CD14-positive monocyte (primary cell): ENCODE measurements around the gene PAGR1. TPM values are rescaled to one million over a fixed set of nuclear protein-coding genes. Genes with fewer than 3 reads are reported as not detected.
"Not testable (repeated sequence)": the region's sequence is repeated elsewhere in the genome, so short reads cannot be mapped to it uniquely, and the experiment has no call there.

Experiments
- DNase-seq, 3 donors: peaks; one replicate each; pipeline ENCODE4 v3.0.0-alpha.2; 2011 to 2022
- H2AFZ ChIP-seq: 2 replicates; pipeline ENCODE4 v1.6.0; 2012; ENCODE audit warnings: mild to moderate bottlenecking, low read depth, low read length, inconsistent platforms; ENCODE audit not compliant: insufficient read depth, poor library complexity, severe bottlenecking
- H3K27ac ChIP-seq, 2 donors: 1 replicate in 1 of 2; 2 replicates in 1 of 2; pipeline ENCODE4 v1.5.1; 2012 to 2013; ENCODE audit warnings: low read length in 2 of 2, control low read depth in 1 of 2, inconsistent platforms in 1 of 2, low read depth in 1 of 2, mild to moderate bottlenecking in 1 of 2
- H3K27me3 ChIP-seq, 2 donors: one replicate each; pipeline versions ENCODE4 v1.6.0 to v1.6.1; 2011 to 2013; ENCODE audit warnings: low read length in 2 of 2; ENCODE audit not compliant: control insufficient read depth in 2 of 2, insufficient read depth in 2 of 2
- H3K36me3 ChIP-seq, 2 donors: replicated peaks in 1 of 2; 1 replicate in 1 of 2; 2 replicates in 1 of 2; pipeline versions ENCODE4 v1.5.1 to v1.6.1; 2012 to 2013; ENCODE audit warnings: low read length in 2 of 2, control low read depth in 1 of 2, inconsistent platforms in 1 of 2, mild to moderate bottlenecking in 1 of 2; ENCODE audit not compliant: insufficient read depth in 2 of 2, control insufficient read depth in 1 of 2
- H3K4me1 ChIP-seq, 2 donors: 1 replicate in 1 of 2; 2 replicates in 1 of 2; pipeline versions ENCODE4 v1.5.1 to v1.6.1; 2012 to 2013; ENCODE audit warnings: low read length in 2 of 2, control low read depth in 1 of 2, inconsistent platforms in 1 of 2, mild to moderate bottlenecking in 1 of 2, moderate library complexity in 1 of 2; ENCODE audit not compliant: insufficient read depth in 2 of 2, control insufficient read depth in 1 of 2
- H3K4me2 ChIP-seq: replicated peaks from 2 replicates; pipeline ENCODE3; 2012; ENCODE audit warnings: low read length, moderate library complexity, mild to moderate bottlenecking; ENCODE audit not compliant: poor library complexity, severe bottlenecking; ENCODE audit errors: extremely low read depth
- H3K4me3 ChIP-seq, 3 experiments: fragments of 200-600 bp in 1 of 3; sonication (generic) in 1 of 3; replicated peaks in 1 of 3; 1 replicate in 2 of 3; 2 replicates in 1 of 3; pipeline ENCODE4 v1.5.1; 2011 to 2013; ENCODE audit warnings: low read length in 3 of 3, mild to moderate bottlenecking in 3 of 3, control low read depth in 2 of 3, low read depth in 2 of 3, inconsistent platforms in 1 of 3, moderate library complexity in 1 of 3
- H3K79me2 ChIP-seq: 2 replicates; pipeline ENCODE4 v1.6.0; 2012; ENCODE audit warnings: mild to moderate bottlenecking, control low read depth, inconsistent platforms, low read length, moderate library complexity; ENCODE audit not compliant: insufficient read depth
- H3K9ac ChIP-seq: 2 replicates; pipeline ENCODE4 v1.6.0; 2017; ENCODE audit warnings: low read length, mild to moderate bottlenecking; ENCODE audit not compliant: insufficient read depth, poor library complexity, severe bottlenecking
- H3K9me3 ChIP-seq, 2 donors: replicated peaks in 1 of 2; 1 replicate in 1 of 2; 2 replicates in 1 of 2; pipeline versions ENCODE4 v1.5.1 to v1.6.1; 2012 to 2013; ENCODE audit warnings: low read length in 2 of 2, control low read depth in 1 of 2; ENCODE audit not compliant: control insufficient read depth in 1 of 2, insufficient read depth in 1 of 2
- H4K20me1 ChIP-seq: 2 replicates; pipeline ENCODE4 v1.6.0; 2012; ENCODE audit warnings: mild to moderate bottlenecking, low read length, control low read depth, moderate library complexity; ENCODE audit not compliant: insufficient read depth
- H3K27ac Mint-ChIP-seq, 7 donors: one replicate each; pipeline ENCODE4 v1.8.0; 2020; ENCODE audit warnings: mild to moderate bottlenecking in 7 of 7, mixed read lengths in 7 of 7, moderate library complexity in 6 of 7, inconsistent platforms in 2 of 7
- H3K27me3 Mint-ChIP-seq, 3 donors: one replicate each; pipeline ENCODE4 v1.8.0; 2021 to 2022; ENCODE audit warnings: low read depth in 3 of 3, mild to moderate bottlenecking in 3 of 3, mixed read lengths in 3 of 3, moderate library complexity in 3 of 3, inconsistent platforms in 1 of 3
- H3K36me3 Mint-ChIP-seq, 2 donors: one replicate each; pipeline ENCODE4 v1.8.0; 2020; ENCODE audit warnings: mixed read lengths in 2 of 2, inconsistent platforms in 1 of 2, mild to moderate bottlenecking in 1 of 2
- H3K4me1 Mint-ChIP-seq: one replicate; pipeline ENCODE4 v1.8.0; 2020; ENCODE audit warnings: mild to moderate bottlenecking, mixed read lengths
- H3K4me3 Mint-ChIP-seq, 2 donors: one replicate each; pipeline ENCODE4 v1.8.0; 2020; ENCODE audit warnings: mild to moderate bottlenecking in 2 of 2, mixed read lengths in 2 of 2, moderate library complexity in 1 of 2
- H3K9me3 Mint-ChIP-seq, 7 donors: one replicate each; pipeline ENCODE4 v1.8.0; 2020 to 2022; ENCODE audit warnings: mixed read lengths in 7 of 7, mild to moderate bottlenecking in 6 of 7, moderate library complexity in 6 of 7, inconsistent platforms in 2 of 7
- WGBS: methylation state at CpG from one replicate; pipeline ENCODE4 v1.1.5; 2013; ENCODE audit warnings: missing lambda C conversion rate; ENCODE audit not compliant: insufficient coverage; 5-methylcytosine and 5-hydroxymethylcytosine counted together
- intact Hi-C, 2 donors: fragments of 100-400 bp; cut with micrococcal nuclease; formaldehyde crosslinking; loops; one replicate each; pipeline versions ENCODE4 v1.15.0 to v1.15.1; 2023
- polyA plus RNA-seq, 3 donors: library from polyadenylated mRNA; depleted of rRNA in 1 of 3; unstranded in 2 of 3; stranded (reverse) in 1 of 3; fragments of 300-500 nt in 2 of 3; fragments of >200 nt in 1 of 3; fragmentation: Illumina TruSeq in 2 of 3; gene quantifications; 1 replicate in 2 of 3; 2 replicates in 1 of 3; pipeline ENCODE4 v1.2.3, GENCODE V29; 2012 to 2021
- small RNA-seq: library from RNA; depleted of rRNA; stranded (forward); fragments of <200 nt; gene quantifications from one replicate; pipeline ENCODE3, GENCODE V24; 2012; ENCODE audit warnings: low read depth; ENCODE audit not compliant: insufficient read length
- TF ChIP-seq, protein P1 (sequence below): fragments of 200-600 bp; IDR thresholded peaks from one replicate; pipeline ENCODE4 v1.8.0; 2022; ENCODE audit warnings: antibody characterized with exemption, mild to moderate bottlenecking

The PAGR1 gene
- polyA plus RNA-seq, 3 donors, result 12.6 to 43.4 (median 36.3) TPM

DNA sequence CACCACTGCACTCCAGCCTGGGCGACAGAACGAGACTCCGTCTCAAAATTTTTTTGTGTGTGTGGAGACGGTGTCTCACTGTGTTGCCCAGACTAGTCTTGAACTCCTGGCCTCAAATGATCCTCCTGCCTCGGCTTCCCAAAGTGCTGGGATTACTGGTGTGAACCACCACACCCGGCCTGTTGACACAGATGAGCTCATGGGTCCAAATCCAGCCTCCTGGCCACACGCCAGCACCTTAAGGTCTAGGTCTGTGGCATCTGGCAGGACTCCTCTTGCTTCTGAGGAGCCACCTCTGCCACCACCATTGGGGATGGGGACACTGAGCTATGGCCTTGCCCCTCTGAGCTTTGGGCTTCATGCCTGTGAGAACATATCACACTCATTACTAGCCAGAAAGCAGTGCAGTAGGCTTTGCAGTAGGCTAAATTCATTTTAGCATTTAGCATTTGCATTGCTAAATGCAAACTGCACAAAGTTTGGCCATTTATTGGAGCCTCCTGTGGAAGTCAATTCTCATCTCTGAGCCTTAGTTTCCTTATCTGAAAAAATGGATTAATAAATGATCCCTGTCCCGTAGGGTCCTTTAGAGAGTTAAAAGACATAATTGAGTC is 52.6 kb downstream of the PAGR1 start:
- 91% methylated on average over 8 of the region's 8 CpGs for WGBS

GRCh38 chr16:29869067-29869466 is 53.1 kb downstream of the PAGR1 start:
- not testable (repeated sequence) for H3K79me2 ChIP-seq, H3K4me1 Mint-ChIP-seq, H3K27ac Mint-ChIP-seq, DNase-seq, H3K4me2 ChIP-seq, H3K4me3 ChIP-seq, H3K4me1 ChIP-seq, H2AFZ ChIP-seq, H3K36me3 Mint-ChIP-seq, H4K20me1 ChIP-seq, H3K9ac ChIP-seq, H3K9me3 ChIP-seq, H3K27me3 ChIP-seq, H3K9me3 Mint-ChIP-seq, H3K36me3 ChIP-seq, H3K27ac ChIP-seq, H3K4me3 Mint-ChIP-seq
- peaks cover 2 to 16% (median 7%) of the 10 kb centered on the region in 3 donors for H3K27me3 Mint-ChIP-seq
- intact Hi-C loops, result loop anchor here in 1 of 2 donors (10.0 kb wide), 2 partner anchors 56 to 106 kb away; partner anchors contain the start of genes KCTD13 and TAOK2
- 95% methylated on average over 4 of the region's 8 CpGs for WGBS

More for the DNA sequence above, 52.6 kb downstream of the PAGR1 start:
- no peak overlapping the region for H3K9ac ChIP-seq
- no peaks in the 10 kb centered on the region for H3K79me2 ChIP-seq
- Mint-ChIP-seq H3K27ac (no peak overlapping the region), H3K4me3 (no peak overlapping the region), H3K36me3 (no peaks in the 10 kb centered on the region), H3K9me3 (peaks cover 0 to 1% (median 0%) of the 10 kb centered on the region in 7 donors), H3K4me1 (peaks cover 3% of the 10 kb centered on the region), H3K27me3 (peaks cover 2 to 16% (median 7%) of the 10 kb centered on the region in 3 donors)
- intact Hi-C loops, result loop anchor here in 1 of 2 donors (10.0 kb wide), 2 partner anchors 56 to 106 kb away; partner anchors contain the start of genes KCTD13 and TAOK2
- no peak overlapping the region for H3K4me3 ChIP-seq
- H3K27me3 ChIP-seq, result no peaks in the 10 kb centered on the region
- peaks cover 3 to 4% of the 10 kb centered on the region in 2 donors for H3K4me1 ChIP-seq
- H3K4me2 ChIP-seq, result no peak overlapping the region
- H2AFZ ChIP-seq, result no peak overlapping the region
- no peaks in the 10 kb centered on the region for H4K20me1 ChIP-seq
- no peaks in the 10 kb centered on the region for H3K36me3 ChIP-seq
- H3K9me3 ChIP-seq, result no peaks in the 10 kb centered on the region
- no peak overlapping the region for H3K27ac ChIP-seq
- no peak for DNase-seq
- TF ChIP-seq, protein P1, sequence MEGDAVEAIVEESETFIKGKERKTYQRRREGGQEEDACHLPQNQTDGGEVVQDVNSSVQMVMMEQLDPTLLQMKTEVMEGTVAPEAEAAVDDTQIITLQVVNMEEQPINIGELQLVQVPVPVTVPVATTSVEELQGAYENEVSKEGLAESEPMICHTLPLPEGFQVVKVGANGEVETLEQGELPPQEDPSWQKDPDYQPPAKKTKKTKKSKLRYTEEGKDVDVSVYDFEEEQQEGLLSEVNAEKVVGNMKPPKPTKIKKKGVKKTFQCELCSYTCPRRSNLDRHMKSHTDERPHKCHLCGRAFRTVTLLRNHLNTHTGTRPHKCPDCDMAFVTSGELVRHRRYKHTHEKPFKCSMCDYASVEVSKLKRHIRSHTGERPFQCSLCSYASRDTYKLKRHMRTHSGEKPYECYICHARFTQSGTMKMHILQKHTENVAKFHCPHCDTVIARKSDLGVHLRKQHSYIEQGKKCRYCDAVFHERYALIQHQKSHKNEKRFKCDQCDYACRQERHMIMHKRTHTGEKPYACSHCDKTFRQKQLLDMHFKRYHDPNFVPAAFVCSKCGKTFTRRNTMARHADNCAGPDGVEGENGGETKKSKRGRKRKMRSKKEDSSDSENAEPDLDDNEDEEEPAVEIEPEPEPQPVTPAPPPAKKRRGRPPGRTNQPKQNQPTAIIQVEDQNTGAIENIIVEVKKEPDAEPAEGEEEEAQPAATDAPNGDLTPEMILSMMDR, result no peak

Small RNA genes within 50 kb of the gene (small RNA-seq; reads per million reads assigned to genes)
- not detected for gene AC009133.6
- not detected for gene AC120114.4

Other genes with a start within 250 kb of the PAGR1 start
- gene SPN, start 152.9 kb upstream of the PAGR1 start, polyA plus RNA-seq, result 10 to 100 TPM; 42.4 to 71.0 (median 46.6) TPM
- 1 to 10 TPM; 2.1 to 4.7 (median 3.9) TPM for gene QPRT, start 137.0 kb upstream of the PAGR1 start, polyA plus RNA-seq
- gene C16orf54, start 70.2 kb upstream of the PAGR1 start, polyA plus RNA-seq, result 10 to 100 TPM; 24.6 to 32.0 (median 29.2) TPM
- not detected for gene ZG16, start 37.9 kb upstream of the PAGR1 start, polyA plus RNA-seq
- 10 to 100 TPM; 22.0 to 46.2 (median 28.9) TPM for gene KIF22, start 25.4 kb upstream of the PAGR1 start, polyA plus RNA-seq
- 100 to 1,000 TPM in 1 of 3 donors, 10 to 100 TPM in 2; 14.2 to 137 (median 18.8) TPM for gene MAZ, start 9.6 kb upstream of the PAGR1 start, polyA plus RNA-seq
- under 1 TPM in 1 of 3 donors, not detected in 2; 0.04 TPM for gene PRRT2, start 4.0 kb upstream of the PAGR1 start, polyA plus RNA-seq
- 100 to 1,000 TPM; 146 to 274 (median 185) TPM for gene MVP, start 4.3 kb downstream of the PAGR1 start, polyA plus RNA-seq
- gene CDIPT, start 47.1 kb downstream of the PAGR1 start, polyA plus RNA-seq, result 10 to 100 TPM; 67.2 to 98.8 (median 93.5) TPM
- not detected for gene SEZ6L2, start 83.4 kb downstream of the PAGR1 start, polyA plus RNA-seq
- gene ASPHD1, start 84.3 kb downstream of the PAGR1 start, polyA plus RNA-seq, result not detected
- 10 to 100 TPM in 1 of 3 donors, 1 to 10 TPM in 2; 4.0 to 36.6 (median 4.7) TPM for gene KCTD13, start 110.1 kb downstream of the PAGR1 start, polyA plus RNA-seq
- gene TMEM219, start 145.9 kb downstream of the PAGR1 start, polyA plus RNA-seq, result 100 to 1,000 TPM; 157 to 265 (median 227) TPM
- 10 to 100 TPM in 1 of 3 donors, 1 to 10 TPM in 2; 1.1 to 19.2 (median 2.3) TPM for gene TAOK2, start 157.7 kb downstream of the PAGR1 start, polyA plus RNA-seq
- gene HIRIP3, start 179.5 kb downstream of the PAGR1 start, polyA plus RNA-seq, result 1 to 10 TPM; 3.3 to 4.8 (median 3.7) TPM
- 10 to 100 TPM in 1 of 3 donors, 1 to 10 TPM in 2; 2.8 to 57.6 (median 3.5) TPM for gene INO80E, start 180.1 kb downstream of the PAGR1 start, polyA plus RNA-seq
- gene DOC2A, start 194.9 kb downstream of the PAGR1 start, polyA plus RNA-seq, result 1 to 10 TPM in 1 of 3 donors, under 1 TPM in 2; 0.23 to 3.7 (median 0.66) TPM
- gene C16orf92, start 207.0 kb downstream of the PAGR1 start, polyA plus RNA-seq, result not detected
- not detected for gene TLCD3B, start 215.1 kb downstream of the PAGR1 start, polyA plus RNA-seq
- gene ALDOA, start 249.6 kb downstream of the PAGR1 start, polyA plus RNA-seq, result 1,000 to 10,000 TPM; 1,202 to 1,628 (median 1,429) TPM